Stimulated activated CD4-positive, alpha-beta T cell treated with anti-CD3 and anti-CD28 coated beads, Interleukin-2, amount 100 ng/mL, for 4 hours (primary cell): Measurements from ENCODE around the gene TMEM106C.

ENCODE experiments used
- DNase-seq: peaks from one replicate; pipeline ENCODE4 v3.0.0-alpha.2; 2020; ENCODE audit warnings: low read depth

TMEM106C gene

DNA sequence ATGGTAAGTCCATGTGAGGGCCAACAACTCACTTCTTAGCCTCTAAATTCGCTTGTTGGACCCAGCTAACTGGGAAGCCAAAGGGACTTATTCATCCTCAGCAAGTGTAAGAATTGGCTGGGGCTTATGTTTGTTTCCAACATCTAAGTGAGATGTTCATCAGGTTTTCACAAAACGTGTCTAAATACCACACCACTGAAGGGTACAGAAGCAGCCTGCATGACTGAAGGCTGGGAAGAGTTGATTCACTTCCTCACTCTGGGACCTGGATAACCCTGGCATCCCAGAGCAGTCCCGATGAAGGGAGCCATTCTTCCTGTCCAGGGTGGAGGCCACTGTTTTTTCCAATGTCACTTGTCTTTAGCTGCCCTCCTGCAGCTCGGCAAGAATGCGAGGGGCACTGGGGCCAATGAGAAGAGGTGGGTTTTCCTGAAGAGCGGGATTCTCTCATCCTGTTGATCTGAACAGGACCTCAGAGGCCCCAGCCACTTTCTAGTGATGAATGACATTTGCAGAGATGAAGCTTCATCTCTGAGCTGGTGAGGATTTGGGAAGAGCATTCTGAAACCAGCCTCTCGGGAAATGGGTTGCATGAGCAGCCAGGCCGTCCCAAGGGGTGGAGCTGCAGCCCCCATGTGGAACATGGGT, 53.1 kb downstream of the TMEM106C start:
- DNase-seq, result no peak

DNA sequence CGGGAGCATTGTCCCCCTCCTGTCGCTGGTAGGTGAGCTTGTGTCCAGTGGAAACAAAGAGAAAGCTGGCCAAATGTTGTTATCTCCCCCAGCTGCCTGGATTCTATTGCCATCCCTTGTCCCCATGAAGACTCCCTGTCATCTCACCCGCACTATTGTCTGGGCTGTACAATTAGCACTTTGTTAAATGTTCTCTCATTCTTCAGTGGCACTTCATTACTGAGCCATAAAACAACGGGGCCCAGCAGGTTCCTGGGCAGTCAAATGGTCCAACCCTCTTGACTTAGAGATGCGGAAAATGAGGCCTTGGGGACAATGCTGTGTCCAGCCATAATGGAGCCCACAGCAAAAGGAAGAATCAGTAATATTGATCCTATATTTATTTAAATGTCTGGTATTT, 54.1 kb downstream of the TMEM106C start:
- no peak for DNase-seq

GRCh38 chr12:48017921-48018617, 54.7 kb downstream of the TMEM106C start:
- no peak for DNase-seq
